ENCODE measurements around the gene ARHGEF17.

Gene ARHGEF17

DNA sequence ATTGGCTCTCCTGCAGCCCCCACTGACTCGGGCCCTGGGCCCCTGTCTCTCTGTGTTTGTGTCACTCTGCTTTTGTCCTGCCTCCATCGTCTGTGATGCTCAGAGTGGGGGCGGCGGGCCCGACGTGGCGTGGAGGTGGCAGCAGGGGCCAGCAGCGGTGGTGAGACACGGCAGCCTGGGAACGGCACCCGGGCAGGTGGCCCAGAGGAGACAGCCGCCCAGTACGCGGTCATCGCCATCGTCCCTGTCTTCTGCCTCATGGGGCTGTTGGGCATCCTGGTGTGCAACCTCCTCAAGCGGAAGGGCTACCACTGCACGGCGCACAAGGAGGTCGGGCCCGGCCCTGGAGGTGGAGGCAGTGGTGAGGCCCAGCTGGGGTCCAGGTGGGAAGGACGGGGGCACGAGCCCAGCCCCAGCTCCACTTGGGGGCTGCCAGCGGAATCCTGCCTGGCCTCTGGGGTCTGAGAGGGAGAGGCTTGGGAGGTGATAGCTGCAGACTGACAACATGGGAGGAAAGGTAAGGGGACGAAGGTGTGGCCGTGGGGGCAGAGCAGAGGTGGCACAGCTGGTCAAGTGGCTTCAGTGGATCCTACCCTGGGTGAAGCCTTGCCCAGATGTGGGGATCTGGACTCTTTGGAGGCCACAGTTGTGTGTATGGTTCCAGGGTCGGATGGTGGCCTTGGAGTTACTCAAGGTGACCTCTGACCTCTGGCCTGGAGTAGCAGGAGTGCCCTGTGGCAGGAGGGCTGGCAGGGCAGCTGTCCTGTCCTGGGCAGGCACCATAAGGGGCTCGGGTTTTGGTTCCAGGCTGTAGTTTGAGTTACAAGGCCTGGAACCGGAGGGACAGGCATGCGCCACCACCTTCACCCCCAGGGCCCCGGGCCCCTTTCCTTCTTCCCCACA is 84.3 kb downstream of the ARHGEF17 start:
- H3K4me3 ChIP-seq (ENCODE audit: low read depth, low read length), result no peak overlapping the region

DNA sequence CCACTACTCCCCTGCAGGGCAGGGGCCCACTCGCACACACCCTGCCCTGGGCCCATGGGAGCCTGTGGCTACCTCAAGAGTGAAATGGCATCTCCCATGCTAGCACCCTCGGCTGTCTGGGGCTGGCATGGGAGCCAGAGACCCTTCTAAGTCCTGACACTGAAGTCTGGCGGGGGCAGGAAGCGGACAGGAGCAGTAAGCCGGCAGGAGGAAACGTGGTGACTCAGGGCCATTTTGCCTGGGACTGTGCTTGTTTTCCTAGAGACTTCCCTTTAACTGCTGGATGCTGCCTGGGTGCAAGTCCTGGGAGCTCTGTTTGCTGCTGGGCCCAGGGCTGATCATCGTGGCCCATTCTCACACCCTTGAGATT is 84.9 kb downstream of the ARHGEF17 start:
- H3K4me3 ChIP-seq (ENCODE audit: low read depth, low read length), result no peak overlapping the region

DNA sequence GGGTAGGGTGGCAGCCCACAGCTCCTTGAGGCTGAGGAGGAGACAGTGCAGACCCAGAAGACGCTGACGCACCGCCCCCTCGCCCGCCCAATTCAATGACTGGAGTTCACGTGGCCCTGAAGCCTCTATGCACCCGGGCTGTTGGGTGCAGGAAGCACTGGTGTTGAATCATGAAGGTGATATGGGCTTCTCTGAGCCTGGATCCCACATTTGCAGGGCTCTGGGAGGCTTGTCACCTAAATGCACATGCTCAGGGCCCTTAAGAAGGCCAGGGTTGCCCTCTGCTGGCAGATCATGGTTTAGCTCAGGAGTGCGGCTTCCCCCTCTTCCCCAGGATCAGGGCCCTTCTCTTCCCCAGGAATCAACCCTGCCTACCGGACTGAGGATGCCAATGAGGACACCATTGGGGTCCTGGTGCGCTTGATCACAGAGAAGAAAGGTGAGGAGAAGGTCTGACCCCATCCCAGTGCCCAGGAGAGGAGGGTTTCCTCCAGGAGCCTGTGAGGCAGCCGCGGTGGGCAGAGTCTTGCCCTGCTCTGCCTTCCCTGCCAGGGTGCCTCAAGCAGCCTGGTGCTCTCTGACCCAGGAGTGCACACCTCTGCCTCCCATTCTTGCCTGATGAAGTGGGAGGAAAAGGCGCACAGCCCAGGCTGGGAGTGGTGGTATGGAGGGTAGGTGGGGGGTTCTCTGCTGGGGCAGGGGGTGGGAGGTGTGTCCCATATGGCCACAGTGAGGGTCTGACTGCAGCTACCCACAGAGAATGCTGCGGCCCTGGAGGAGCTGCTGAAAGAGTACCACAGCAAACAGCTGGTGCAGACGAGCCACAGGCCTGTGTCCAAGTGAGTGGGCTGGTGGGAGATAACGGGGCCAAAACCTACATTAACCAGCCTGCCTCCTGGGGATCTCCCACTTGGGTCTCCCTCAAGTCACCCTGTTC is 85.7 kb downstream of the ARHGEF17 start:
- no peak overlapping the region for H3K4me3 ChIP-seq (ENCODE audit: low read depth, low read length)

DNA sequence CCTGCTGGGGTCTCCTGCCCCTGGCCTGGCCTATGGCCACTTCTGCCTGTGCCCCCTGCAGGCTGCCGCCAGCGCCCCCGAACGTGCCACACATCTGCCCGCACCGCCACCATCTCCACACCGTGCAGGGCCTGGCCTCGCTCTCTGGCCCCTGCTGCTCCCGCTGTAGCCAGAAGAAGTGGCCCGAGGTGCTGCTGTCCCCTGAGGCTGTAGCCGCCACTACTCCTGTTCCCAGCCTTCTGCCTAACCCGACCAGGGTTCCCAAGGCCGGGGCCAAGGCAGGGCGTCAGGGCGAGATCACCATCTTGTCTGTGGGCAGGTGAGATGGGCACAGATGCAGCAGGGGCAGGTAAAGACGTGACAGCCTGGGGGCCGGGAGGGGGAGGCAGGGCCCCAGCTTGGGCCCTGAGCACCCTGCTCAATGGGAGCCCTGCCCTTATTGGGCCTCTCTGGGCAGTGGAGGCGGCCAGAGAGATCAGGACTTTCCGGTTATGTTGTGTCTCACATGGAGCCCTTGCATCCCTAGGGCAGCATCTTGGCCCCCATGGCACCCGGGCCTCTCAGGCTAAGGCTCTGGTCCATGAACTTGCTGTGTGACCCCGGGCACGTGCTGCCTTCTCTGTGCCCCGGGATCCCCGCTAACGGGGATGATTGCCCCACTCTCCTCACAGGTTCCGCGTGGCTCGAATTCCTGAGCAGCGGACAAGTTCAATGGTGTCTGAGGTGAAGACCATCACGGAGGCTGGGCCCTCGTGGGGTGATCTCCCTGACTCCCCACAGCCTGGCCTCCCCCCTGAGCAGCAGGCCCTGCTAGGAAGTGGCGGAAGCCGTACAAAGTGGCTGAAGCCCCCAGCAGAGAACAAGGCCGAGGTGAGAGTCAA is 86.6 kb downstream of the ARHGEF17 start:
- H3K4me3 ChIP-seq (ENCODE audit: low read depth, low read length), result no peak overlapping the region

DNA sequence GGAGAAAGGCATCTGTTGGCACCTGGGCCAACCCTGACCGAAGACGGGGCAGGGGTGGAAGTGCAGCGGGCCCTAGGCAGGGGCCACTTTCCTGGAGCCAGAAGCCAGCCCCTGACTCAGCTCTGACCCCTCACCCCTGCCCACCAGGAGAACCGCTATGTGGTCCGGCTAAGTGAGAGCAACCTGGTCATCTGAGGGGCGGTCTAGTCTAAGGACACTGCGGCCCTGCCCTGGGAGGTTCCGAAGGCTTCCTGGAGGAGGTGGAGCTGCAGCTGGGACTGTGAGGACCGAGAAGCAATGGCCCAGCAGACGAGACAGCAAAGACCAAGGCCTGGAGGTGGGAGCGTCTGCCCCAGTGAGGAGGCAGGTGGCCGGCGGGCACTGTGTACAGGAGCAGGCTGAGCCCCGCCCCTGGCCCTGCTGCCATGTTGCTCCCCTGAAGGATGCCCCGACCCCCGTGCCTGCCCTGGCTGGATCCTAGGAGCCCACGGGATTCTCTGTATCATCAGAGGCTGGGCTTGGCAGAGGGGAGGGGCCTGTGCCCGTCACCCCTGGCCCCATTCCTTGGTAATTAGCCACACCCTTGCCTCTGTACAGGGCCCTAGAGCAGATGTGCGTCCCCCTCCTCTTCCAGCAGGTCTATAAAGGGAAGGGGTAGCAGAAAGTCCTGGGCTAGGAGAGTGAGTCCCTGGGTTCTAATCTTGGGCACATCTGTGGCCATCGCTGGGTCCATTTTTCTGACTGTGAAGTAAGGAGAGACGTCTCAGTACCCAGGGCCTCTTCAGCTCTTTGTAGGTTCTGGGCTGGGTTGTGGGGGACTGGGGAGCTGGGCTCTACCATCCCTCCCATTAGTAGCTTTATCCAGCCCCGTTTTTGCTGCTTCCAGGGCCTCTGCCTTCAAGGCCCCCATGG is 87.5 kb downstream of the ARHGEF17 start:
- no peak overlapping the region for H3K4me3 ChIP-seq (ENCODE audit: low read depth, low read length)

DNA sequence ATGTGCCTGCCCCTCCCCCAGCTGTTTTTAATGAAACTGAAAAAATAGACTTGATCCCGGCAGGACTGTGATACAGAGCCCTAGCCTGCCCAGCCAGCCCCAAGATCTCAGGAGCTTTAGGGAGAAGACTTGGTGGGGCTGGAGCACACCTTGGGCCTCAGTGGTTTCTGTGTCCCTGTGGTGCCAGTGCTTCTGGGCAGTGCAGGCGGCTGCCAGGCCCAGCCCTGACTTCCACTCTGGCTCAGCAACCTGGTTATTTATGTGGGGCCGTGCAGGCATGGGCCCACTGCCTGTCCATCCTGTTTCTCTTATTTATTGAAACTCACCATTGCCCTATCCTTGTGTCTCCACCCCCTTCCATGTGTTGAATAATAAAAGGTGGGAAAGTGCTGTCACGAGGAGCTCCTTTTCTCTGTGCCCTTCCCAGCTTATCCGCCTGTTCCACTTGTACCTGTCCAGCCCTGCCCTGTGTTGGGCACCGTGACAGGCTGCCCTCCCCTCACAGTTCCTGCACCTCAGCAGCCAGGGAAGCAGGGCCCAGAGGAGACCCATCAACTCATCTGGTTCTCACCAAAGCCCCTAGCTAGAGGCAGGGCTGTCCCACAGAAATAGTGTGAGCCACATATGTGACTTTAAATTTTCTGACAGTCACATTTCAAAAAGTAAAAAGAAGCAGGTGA is 88.3 kb downstream of the ARHGEF17 start:
- H3K4me3 ChIP-seq (ENCODE audit: low read depth, low read length), result no peak overlapping the region

DNA sequence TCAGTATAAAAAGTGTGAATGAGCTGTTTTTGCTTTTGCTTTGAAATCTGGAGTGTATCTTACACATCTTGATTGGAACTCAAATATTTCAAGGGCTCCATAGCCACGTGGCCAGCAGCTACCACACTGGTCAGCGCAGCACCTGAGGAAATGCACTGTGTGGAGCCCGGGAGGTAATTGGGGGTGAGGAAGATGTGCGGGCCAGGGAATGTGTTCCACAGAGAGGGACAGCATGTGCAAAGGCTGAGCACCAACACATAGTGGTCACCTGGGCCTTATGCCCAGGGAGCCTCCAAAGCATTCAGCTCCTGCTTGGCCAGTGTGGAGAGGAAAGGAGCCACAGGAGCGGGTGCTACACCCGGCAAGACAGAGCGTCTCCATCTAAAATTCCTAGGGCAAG is 88.9 kb downstream of the ARHGEF17 start:
- no peak overlapping the region for H3K4me3 ChIP-seq (ENCODE audit: low read depth, low read length)

DNA sequence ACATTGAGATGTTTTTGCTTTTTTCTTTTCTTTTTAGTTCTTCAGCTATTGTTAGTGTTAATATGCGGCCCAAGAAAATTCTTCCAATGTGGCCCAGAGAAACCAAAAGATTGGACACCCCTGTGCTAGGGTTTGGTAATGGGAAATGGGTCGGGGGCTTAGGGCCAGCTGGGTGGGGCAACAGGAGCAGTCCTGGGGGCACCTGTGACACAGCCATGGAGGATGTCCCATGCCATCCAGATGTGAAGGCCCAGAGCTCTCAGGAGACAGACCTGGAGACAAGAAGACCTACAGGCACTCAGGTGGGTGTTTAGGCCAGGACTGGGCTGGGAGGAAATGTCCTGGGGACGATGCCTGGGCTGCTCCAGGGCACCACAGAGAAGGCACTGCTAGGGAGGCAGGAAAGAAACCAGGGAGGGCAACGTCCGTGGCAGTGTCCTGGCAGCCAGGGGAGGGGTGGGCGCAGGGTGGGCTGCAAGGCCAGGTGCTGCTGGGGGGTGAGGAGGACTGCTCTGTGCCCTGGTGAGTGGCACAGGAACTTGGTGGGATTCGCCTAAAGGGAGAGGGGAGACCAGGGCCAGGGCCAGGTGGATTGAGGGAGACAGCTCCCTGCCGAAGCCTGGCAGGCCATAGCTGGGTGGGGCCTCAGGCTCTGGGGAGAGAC is 89.5 kb downstream of the ARHGEF17 start:
- H3K4me3 ChIP-seq (ENCODE audit: low read depth, low read length), result no peak overlapping the region

DNA sequence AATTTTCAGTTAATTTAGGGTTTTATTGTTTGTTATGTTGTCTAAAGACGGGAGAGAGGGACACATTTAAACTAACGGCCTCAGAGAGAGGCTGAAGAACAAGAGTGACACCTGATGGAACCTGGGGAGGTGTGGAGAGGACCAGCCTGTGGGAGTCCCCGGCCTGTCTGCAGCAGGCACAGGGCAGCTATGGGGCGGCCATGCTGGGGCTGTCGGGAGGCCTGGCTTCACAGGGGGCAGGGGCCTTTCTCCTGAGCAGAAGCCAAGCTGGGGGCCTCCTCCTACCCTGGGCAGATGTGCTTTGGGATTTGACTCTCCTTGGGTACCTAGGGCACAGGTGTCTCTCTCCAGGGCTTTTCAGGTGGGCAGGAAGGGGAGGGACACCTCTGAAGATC is 90.1 kb downstream of the ARHGEF17 start:
- no peak overlapping the region for H3K4me3 ChIP-seq (ENCODE audit: low read depth, low read length)

DNA sequence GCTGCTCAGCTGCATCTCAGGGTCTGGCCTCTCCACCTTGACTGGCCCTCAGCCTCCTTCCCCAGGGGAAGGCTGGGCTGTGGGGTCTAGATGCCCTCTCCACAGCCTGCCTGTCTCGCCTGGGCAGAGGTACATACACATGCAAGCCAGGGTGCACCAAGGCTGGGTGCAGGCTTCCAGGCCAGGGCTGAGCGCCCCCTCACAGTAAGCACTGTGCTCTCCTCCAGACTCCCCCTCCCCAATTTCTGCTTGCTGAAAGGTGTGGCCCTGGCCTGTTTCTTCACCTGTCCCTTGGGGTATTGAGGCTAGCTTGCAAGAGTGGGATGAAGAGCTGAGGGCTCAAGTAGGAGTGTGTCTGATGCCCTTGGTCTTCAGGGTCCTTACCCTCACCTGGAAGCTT is 90.6 kb downstream of the ARHGEF17 start:
- H3K4me3 ChIP-seq (ENCODE audit: low read depth, low read length), result no peak overlapping the region

DNA sequence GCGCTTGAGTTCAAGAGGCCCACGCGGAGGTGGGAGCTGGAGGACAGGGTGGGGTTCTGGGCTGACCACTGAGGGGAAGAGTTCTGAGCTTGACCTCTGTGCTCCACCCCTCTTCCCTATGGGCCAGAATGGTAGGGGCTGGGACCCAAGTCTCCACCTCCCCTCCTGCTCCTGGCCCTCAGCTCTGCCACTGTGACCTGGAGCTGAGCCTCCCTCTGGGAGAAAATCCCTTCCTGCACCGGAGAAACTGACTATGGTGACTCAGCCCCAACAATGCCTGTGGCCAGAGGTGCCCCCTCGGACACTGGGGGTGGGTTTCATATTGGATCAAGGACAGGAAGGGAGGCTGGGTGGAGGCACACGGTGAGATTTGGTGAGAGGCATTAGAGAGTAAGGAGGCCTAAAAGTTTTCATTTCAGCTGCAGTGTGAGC is 91.1 kb downstream of the ARHGEF17 start:
- no peak overlapping the region for H3K4me3 ChIP-seq (ENCODE audit: low read depth, low read length)

DNA sequence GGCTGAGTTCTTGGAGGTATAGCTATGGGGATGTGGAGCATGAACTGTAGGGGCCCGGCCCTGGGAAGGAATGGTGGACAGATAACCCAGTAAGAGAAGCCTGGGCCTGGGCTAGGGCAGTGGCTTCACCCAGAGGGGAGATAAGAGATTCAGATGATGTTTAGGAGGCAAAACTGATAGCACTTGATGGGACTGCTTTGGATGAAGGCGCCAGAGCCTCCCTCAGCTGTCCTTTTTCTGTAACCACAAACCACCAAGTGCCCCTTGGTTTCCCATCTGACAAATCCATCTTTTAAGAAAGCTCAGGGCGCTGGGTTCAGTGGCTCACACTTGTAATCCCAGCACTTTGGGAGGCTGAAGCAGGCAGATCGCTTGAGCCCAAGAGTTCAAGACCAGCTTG is 91.6 kb downstream of the ARHGEF17 start:
- H3K4me3 ChIP-seq (ENCODE audit: low read depth, low read length), result no peak overlapping the region

DNA sequence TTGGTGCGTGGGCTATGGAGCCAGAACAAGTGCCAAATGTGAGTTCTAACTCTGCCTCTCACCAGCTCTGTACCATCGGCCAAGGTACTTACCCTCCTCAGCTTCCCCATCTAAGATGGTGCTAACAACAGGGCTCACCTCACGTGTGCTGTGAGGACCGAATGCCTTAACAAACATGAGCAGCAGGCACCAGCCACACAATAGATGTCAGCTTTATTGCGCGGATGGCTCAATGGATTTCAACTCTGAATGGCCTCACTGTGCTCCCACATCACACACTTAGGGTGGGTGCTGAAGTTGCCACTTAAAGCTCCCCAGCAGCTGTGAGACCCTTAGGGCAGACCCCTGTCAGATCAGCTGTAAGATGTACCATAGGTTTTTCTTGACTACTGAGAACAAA is 92.2 kb downstream of the ARHGEF17 start:
- no peak overlapping the region for H3K4me3 ChIP-seq (ENCODE audit: low read depth, low read length)

DNA sequence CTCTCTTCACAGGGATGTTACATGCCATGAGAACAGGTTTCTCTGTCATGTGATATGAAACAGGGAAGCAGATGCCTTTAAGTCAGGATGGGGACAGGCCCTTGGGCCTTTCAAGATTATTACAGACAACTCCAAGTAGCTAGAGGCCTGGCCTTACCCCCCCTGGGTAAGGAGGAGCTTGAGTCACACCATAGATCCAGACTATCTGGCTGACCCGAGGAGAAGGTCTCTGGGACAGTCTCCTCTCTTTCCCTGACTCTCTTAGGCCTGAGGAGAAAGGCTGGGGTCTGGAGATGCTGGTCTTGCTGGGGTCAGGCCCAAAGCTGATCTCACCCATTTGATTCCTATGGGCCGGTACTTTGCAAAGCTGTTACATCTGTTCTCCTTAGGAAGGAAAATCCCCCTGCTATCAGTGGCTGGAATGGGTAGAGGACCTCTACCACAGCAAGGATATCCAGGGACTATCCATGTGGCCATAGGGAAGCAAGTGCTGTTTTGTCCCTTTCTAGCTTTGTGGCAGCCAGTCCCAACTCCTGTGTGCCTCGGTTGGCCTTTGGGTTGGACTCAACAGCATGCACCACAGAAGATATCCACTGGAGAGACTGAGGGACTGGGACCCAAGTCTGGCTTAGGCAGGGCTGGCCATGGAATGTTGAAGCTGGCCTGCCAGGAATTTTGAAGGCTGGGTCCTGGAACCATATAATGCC is 93.3 kb downstream of the ARHGEF17 start:
- H3K4me3 ChIP-seq (ENCODE audit: low read depth, low read length), result no peak overlapping the region

DNA sequence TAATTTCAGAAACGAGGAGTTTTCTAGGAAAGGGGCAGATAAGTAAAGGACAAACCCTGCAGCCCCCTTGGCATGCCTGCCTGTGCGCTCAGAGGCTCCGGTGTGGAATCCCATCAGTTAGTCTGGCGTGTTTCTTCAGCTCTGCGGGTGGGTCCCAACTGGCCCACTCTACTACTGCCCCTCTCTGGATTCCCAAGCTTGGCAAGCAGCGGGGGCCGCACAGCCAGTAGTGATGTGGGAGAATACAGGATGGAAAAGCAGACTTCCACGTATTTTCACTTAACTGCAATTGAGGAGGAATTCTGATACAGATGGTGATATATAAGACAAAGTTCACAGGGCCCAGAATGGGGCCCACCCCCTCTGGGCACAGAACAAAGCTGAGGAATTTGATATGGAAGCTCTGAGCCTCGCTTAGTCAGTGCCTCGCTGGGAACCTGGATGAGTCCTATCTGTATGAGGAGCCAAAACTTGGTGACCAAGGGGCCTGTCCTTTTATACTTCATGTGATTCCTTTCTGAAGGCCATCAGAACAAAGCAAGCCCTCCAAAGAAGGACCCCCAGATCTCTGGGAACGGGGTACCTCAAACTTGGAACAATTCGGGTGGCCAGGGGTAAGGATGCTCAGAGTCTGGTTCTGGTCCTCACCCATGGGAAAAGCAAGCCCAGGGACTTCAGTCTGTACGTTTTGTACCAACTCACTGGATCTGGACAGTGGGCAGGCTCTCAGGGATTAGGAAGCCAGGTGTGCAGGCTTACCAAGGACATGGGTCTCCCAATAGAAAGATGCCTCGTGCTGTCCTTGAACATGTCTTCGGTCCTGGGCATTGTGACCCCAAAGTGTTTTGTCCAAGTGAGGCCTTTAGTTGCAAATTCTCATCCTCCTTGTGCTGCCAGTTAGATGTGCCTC is 94.1 kb downstream of the ARHGEF17 start:
- no peak overlapping the region for H3K4me3 ChIP-seq (ENCODE audit: low read depth, low read length)

DNA sequence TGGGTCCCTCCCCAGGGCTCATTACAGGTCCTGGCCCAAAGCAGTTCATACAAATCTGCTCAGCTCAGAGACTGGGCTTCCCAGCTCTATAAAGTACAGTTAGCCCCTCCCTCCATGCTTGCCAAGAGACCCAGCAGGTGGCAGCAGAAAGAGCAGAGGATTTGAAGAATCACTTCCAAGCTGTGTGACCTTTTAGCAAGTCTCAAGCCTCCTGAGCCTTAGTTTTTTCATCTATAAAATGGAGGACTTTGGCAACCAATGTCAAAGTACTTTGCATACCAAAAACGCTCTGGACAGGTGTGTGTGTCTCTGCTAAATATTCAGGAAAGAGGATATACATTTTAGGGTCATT is 94.7 kb downstream of the ARHGEF17 start:
- H3K4me3 ChIP-seq (ENCODE audit: low read depth, low read length), result no peak overlapping the region

DNA sequence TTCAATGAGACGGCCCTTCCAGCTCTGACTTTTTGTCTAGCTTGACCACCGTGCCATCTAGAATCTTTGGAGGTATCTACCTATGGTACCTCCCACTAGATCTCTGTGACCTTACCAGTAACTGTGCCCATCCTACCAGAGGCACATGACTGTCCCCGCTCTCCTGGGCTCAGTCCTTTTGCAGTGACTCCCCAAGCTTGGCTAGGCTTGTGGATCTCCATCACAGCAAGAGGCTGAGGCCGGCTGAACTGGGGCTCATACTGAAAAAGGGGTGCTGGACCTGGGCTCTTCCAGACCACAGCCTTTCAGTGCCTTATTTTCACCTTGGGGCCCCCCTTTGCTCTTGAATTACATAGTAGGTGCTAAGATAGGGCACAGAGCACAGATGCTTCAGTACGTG is 95.5 kb downstream of the ARHGEF17 start:
- no peak overlapping the region for H3K4me3 ChIP-seq (ENCODE audit: low read depth, low read length)
